Smooth muscle cell (in vitro differentiated cells): ENCODE measurements around the gene BPIFB4. TPM values are rescaled to one million over a fixed set of nuclear protein-coding genes. Genes with fewer than 3 reads are reported as not detected.

ENCODE experiments used
- DNase-seq: peaks from one replicate; lab custom pipeline; 2025; ENCODE audit not compliant: unreplicated experiment; lab: John Stamatoyannopoulos, UW
- H2AFZ ChIP-seq: fragments of 200-600 bp; sonication (generic); 2 replicates; pipeline ENCODE4 v1.6.0; 2016; ENCODE audit warnings: antibody characterized with exemption, low read depth, mild to moderate bottlenecking
- H3F3A ChIP-seq: fragments of 200-600 bp; sonication (generic); 2 replicates; pipeline ENCODE4 v1.6.0; 2017; ENCODE audit warnings: antibody characterized with exemption, low read depth
- H3K27ac ChIP-seq: fragments of 200-600 bp; sonication (generic); 2 replicates; pipeline ENCODE4 v1.5.1; 2016; ENCODE audit warnings: low read depth, mild to moderate bottlenecking
- H3K27me3 ChIP-seq: fragments of 200-600 bp; sonication (generic); 2 replicates; pipeline ENCODE4 v1.6.1; 2016; ENCODE audit warnings: low read depth, mild to moderate bottlenecking
- H3K36me3 ChIP-seq: fragments of 200-600 bp; sonication (generic); 2 replicates; pipeline ENCODE4 v1.5.1; 2016; ENCODE audit warnings: low read depth
- H3K4me1 ChIP-seq: fragments of 200-600 bp; sonication (generic); 2 replicates; pipeline ENCODE4 v1.5.1; 2016; ENCODE audit warnings: low read depth
- H3K4me2 ChIP-seq: fragments of 200-600 bp; sonication (generic); 2 replicates; pipeline ENCODE4 v1.6.0; 2016; ENCODE audit warnings: mild to moderate bottlenecking
- H3K4me3 ChIP-seq: fragments of 200-600 bp; sonication (generic); 2 replicates; pipeline ENCODE4 v1.5.1; 2016; ENCODE audit warnings: mild to moderate bottlenecking
- H3K79me2 ChIP-seq: fragments of 200-600 bp; sonication (generic); 2 replicates; pipeline ENCODE4 v1.6.0; 2016; ENCODE audit warnings: low read depth, mild to moderate bottlenecking
- H3K9ac ChIP-seq: fragments of 200-600 bp; sonication (generic); 2 replicates; pipeline ENCODE4 v1.6.0; 2016; ENCODE audit warnings: low read depth
- H3K9me3 ChIP-seq: fragments of 200-600 bp; sonication (generic); replicated peaks from 2 replicates; pipeline ENCODE4 v1.5.1; 2016; ENCODE audit warnings: low read depth
- H4K20me1 ChIP-seq: fragments of 200-600 bp; sonication (generic); 2 replicates; pipeline ENCODE4 v1.6.0; 2016; ENCODE audit warnings: low read depth
- WGBS: methylation state at CpG from one replicate; pipeline ENCODE4 v1.1.7; 2016; ENCODE audit warnings: low lambda C conversion rate; 5-methylcytosine and 5-hydroxymethylcytosine counted together
- polyA plus RNA-seq: library from polyadenylated mRNA; unstranded; fragments of >200 nt; fragmentation: Nextera tagmentation; extraction: Ambion mirVana; gene quantifications from 2 replicates; pipeline ENCODE4 v1.2.1, GENCODE V29; 2016
- total RNA-seq: library from RNA; depleted of rRNA; stranded (reverse); fragments of >200 nt; gene quantifications from 2 replicates; pipeline ENCODE4 v1.2.3, GENCODE V29; 2014
- TF ChIP-seq, protein P1 (sequence below): fragments of 200-600 bp; sonication (generic); IDR thresholded peaks from 2 replicates; pipeline ENCODE4 v1.5.1; 2017; ENCODE audit warnings: borderline replicate concordance, mild to moderate bottlenecking, antibody characterized with exemption; ENCODE audit not compliant: insufficient read depth, poor library complexity, severe bottlenecking

The BPIFB4 gene
- total and polyA plus RNA-seq, 2 experiments from 2014 or later, result not detected

- Histone ChIP-seq H3K27ac (no peak overlapping the region), H3K4me2 (no peak overlapping the region), H3K27me3 (peaks cover 5% of the 10 kb centered on the region), H3K36me3 (no peaks in the 10 kb centered on the region), H3K4me3 (no peak overlapping the region), H3K9ac (no peak overlapping the region), H3F3A (no peaks in the 10 kb centered on the region), H3K4me1 (no peaks in the 10 kb centered on the region), H2AFZ (no peak overlapping the region), H3K9me3 (no peaks in the 10 kb centered on the region), H4K20me1 (no peaks in the 10 kb centered on the region), H3K79me2 (no peaks in the 10 kb centered on the region)
- no peak for DNase-seq
- WGBS, result 53% methylated on average over 2 of the region's 2 CpGs
- TF ChIP-seq, protein P1, sequence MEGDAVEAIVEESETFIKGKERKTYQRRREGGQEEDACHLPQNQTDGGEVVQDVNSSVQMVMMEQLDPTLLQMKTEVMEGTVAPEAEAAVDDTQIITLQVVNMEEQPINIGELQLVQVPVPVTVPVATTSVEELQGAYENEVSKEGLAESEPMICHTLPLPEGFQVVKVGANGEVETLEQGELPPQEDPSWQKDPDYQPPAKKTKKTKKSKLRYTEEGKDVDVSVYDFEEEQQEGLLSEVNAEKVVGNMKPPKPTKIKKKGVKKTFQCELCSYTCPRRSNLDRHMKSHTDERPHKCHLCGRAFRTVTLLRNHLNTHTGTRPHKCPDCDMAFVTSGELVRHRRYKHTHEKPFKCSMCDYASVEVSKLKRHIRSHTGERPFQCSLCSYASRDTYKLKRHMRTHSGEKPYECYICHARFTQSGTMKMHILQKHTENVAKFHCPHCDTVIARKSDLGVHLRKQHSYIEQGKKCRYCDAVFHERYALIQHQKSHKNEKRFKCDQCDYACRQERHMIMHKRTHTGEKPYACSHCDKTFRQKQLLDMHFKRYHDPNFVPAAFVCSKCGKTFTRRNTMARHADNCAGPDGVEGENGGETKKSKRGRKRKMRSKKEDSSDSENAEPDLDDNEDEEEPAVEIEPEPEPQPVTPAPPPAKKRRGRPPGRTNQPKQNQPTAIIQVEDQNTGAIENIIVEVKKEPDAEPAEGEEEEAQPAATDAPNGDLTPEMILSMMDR, result no peak
Observed at GRCh38 chr20:33124261-33124660, 44.8 kb downstream of the BPIFB4 start.

- no peaks in the 10 kb centered on the region for H3K4me1 ChIP-seq
- peaks cover 5% of the 10 kb centered on the region for H3K27me3 ChIP-seq
- no peaks in the 10 kb centered on the region for H3K36me3 ChIP-seq
- H3K27ac ChIP-seq, result no peak overlapping the region
- no peaks in the 10 kb centered on the region for H4K20me1 ChIP-seq
- H2AFZ ChIP-seq, result no peak overlapping the region
- H3F3A ChIP-seq, result no peaks in the 10 kb centered on the region
- no peak overlapping the region for H3K9ac ChIP-seq
- DNase-seq, result no peak
- 85% methylated on average over 6 of the region's 6 CpGs for WGBS
- no peak overlapping the region for H3K4me2 ChIP-seq
- H3K9me3 ChIP-seq, result no peaks in the 10 kb centered on the region
- H3K4me3 ChIP-seq, result no peak overlapping the region
- no peaks in the 10 kb centered on the region for H3K79me2 ChIP-seq
- TF ChIP-seq, protein P1, result no peak
Observed at GRCh38 chr20:33124994-33125393, 45.6 kb downstream of the BPIFB4 start.

- Histone ChIP-seq H2AFZ (no peak overlapping the region), H3K4me1 (no peaks in the 10 kb centered on the region), H4K20me1 (no peaks in the 10 kb centered on the region), H3F3A (no peaks in the 10 kb centered on the region), H3K27me3 (peaks cover 5% of the 10 kb centered on the region), H3K9me3 (no peaks in the 10 kb centered on the region), H3K36me3 (no peaks in the 10 kb centered on the region), H3K9ac (no peak overlapping the region), H3K4me2 (no peak overlapping the region), H3K4me3 (no peak overlapping the region), H3K27ac (no peak overlapping the region), H3K79me2 (no peaks in the 10 kb centered on the region)
- WGBS, result 77% methylated on average over 6 of the region's 6 CpGs
- TF ChIP-seq, protein P1, result no peak
- DNase-seq, result no peak
Observed at GRCh38 chr20:33125983-33126382, 46.5 kb downstream of the BPIFB4 start.

GRCh38 chr20:33127422-33128097 lies 48.1 kb downstream of the BPIFB4 start:
- Histone ChIP-seq H3K27me3 (peaks cover 5% of the 10 kb centered on the region), H3K4me3 (no peak overlapping the region), H3K9ac (no peak overlapping the region), H3K4me1 (no peaks in the 10 kb centered on the region), H3K79me2 (no peaks in the 10 kb centered on the region), H3K27ac (no peak overlapping the region), H3K36me3 (no peaks in the 10 kb centered on the region), H4K20me1 (no peaks in the 10 kb centered on the region), H3K4me2 (no peak overlapping the region), H3K9me3 (no peaks in the 10 kb centered on the region), H3F3A (no peaks in the 10 kb centered on the region), H2AFZ (no peak overlapping the region)
- DNase-seq, result no peak
- TF ChIP-seq, protein P1, result no peak
- 94% methylated on average over 4 of the region's 4 CpGs for WGBS
